ENCODE measurements around the gene P2RY14. TPM values are rescaled to one million over a fixed set of nuclear protein-coding genes. Genes with fewer than 3 reads are reported as not detected.

The P2RY14 gene
- total and polyA plus RNA-seq, 4 donors: 2.1 to 11.0 (median 2.5) TPM

DNA sequence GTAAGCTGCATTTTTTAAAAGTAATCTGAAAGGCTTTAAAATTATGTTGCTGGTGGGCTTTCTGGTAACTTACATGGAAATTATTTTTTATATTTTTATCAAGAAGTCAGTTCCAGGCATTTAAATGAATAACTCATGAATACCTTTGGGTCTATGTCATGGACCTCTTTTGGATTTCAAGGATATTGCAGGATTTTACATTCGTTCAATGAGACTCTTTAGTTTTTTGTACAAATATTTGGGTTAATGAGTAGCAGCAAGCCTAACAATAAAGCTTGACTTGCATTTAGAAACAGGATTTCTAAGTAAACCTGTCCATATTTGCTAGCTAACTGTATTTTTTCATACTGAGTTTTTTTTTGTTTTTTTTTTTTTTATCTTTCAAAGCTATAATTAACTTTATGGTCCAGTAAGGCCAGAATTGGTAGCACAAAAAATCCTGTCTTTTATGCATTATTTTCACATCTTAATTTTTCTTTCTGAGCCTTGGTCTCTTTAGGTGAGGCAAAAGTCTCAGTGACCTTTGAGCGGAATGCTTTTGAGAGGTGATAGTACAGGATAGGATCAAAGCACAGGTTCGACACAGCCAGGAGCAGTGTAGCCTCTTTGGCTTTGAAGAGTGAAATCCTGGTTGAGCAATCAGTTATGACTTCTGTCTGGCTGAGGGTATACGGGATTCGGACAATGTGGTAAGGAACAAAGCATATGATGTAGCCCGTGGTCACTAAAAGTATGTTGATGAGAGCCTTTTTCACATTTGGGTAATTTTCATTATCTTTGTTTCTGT, 80.2 kb downstream of the P2RY14 start:
- H3K36me3 ChIP-seq (ENCODE audit: control insufficient read depth in 4 of 4, insufficient read depth in 4 of 4, low read length in 4 of 4): no peaks in the 10 kb centered on the region
- peaks cover 0 to 4% (median 0%) of the 10 kb centered on the region in 5 donors for H3K4me1 ChIP-seq (ENCODE audit: control insufficient read depth in 5 of 5, insufficient read depth in 5 of 5, low read length in 5 of 5)
- no peak overlapping the region for H3K4me3 ChIP-seq
- TF ChIP-seq, protein P1, sequence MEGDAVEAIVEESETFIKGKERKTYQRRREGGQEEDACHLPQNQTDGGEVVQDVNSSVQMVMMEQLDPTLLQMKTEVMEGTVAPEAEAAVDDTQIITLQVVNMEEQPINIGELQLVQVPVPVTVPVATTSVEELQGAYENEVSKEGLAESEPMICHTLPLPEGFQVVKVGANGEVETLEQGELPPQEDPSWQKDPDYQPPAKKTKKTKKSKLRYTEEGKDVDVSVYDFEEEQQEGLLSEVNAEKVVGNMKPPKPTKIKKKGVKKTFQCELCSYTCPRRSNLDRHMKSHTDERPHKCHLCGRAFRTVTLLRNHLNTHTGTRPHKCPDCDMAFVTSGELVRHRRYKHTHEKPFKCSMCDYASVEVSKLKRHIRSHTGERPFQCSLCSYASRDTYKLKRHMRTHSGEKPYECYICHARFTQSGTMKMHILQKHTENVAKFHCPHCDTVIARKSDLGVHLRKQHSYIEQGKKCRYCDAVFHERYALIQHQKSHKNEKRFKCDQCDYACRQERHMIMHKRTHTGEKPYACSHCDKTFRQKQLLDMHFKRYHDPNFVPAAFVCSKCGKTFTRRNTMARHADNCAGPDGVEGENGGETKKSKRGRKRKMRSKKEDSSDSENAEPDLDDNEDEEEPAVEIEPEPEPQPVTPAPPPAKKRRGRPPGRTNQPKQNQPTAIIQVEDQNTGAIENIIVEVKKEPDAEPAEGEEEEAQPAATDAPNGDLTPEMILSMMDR (IDR thresholded peaks at IDR 0.05; ENCODE audit: control extremely low read depth, extremely low read depth): no peak
- no peak overlapping the region for H3K9ac ChIP-seq (ENCODE audit: insufficient read depth in 1 of 2, low read length in 2 of 2)
- WGBS, 2 donors: 64 to 72% methylated on average over 6 of the region's 6 CpGs
- DNase-seq (peak in 2 of 3 donors; percentile 38 to 61), ATAC-seq (ENCODE audit: insufficient read depth, low FRiP score) (no peak)
- H3K27me3 ChIP-seq (ENCODE audit: control insufficient read depth in 3 of 3, insufficient read depth in 3 of 3, low read length in 2 of 3): no peaks in the 10 kb centered on the region
- H3K27ac ChIP-seq (ENCODE audit: low read depth in 1 of 2, low read length in 1 of 2): no peak overlapping the region
- H3K9me3 ChIP-seq (ENCODE audit: control insufficient read depth in 4 of 4, insufficient read depth in 3 of 4, low read length in 3 of 4): no peaks in the 10 kb centered on the region

DNA sequence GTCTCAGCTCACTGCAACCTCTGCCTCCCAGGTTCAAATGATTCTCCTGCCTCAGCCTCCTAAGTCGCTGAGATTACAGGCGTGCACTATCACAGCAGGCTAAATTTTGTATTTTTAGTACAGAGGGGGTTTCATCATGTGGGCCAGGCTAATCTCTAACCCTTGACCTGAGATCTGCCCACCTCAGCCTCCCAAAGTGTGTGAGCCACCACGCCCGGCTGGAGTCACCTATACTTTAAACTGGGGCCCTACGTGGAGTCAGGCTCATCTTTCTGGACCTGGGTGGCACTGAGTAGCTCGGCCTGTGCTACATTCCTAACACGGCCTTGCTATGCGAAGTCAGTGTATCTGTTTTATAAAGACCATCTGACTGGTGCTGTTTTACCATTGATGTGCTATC, 81.1 kb downstream of the P2RY14 start:
- Histone ChIP-seq H3K27me3 (ENCODE audit: control insufficient read depth in 3 of 3, insufficient read depth in 3 of 3, low read length in 2 of 3) (no peaks in the 10 kb centered on the region), H3K9ac (ENCODE audit: insufficient read depth in 1 of 2, low read length in 2 of 2) (no peak overlapping the region), H3K36me3 (ENCODE audit: control insufficient read depth in 4 of 4, insufficient read depth in 4 of 4, low read length in 4 of 4) (no peaks in the 10 kb centered on the region), H3K9me3 (ENCODE audit: control insufficient read depth in 4 of 4, insufficient read depth in 3 of 4, low read length in 3 of 4) (no peaks in the 10 kb centered on the region), H3K4me1 (ENCODE audit: control insufficient read depth in 5 of 5, insufficient read depth in 5 of 5, low read length in 5 of 5) (peaks cover 0 to 4% (median 0%) of the 10 kb centered on the region in 5 donors), H3K27ac (ENCODE audit: low read depth in 1 of 2, low read length in 1 of 2) (no peak overlapping the region), H3K4me3 (no peak overlapping the region)
- 96 to 98% methylated on average over 8 of the region's 8 CpGs for WGBS, 2 donors
- ATAC-seq (ENCODE audit: insufficient read depth, low FRiP score) (no peak), DNase-seq (no peak)
- TF ChIP-seq, protein P1 (IDR thresholded peaks at IDR 0.05; ENCODE audit: control extremely low read depth, extremely low read depth): no peak

- no peak for ATAC-seq (ENCODE audit: insufficient read depth, low FRiP score)
- Histone ChIP-seq H3K27ac (ENCODE audit: low read depth in 1 of 2, low read length in 1 of 2) (no peak overlapping the region), H3K36me3 (ENCODE audit: control insufficient read depth in 4 of 4, insufficient read depth in 4 of 4, low read length in 4 of 4) (no peaks in the 10 kb centered on the region), H3K4me3 (no peak overlapping the region), H3K4me1 (ENCODE audit: control insufficient read depth in 5 of 5, insufficient read depth in 5 of 5, low read length in 5 of 5) (peaks cover 0 to 3% (median 0%) of the 10 kb centered on the region in 5 donors), H3K9ac (ENCODE audit: insufficient read depth in 1 of 2, low read length in 2 of 2) (no peak overlapping the region), H3K9me3 (ENCODE audit: control insufficient read depth in 4 of 4, insufficient read depth in 3 of 4, low read length in 3 of 4) (no peaks in the 10 kb centered on the region), H3K27me3 (ENCODE audit: control insufficient read depth in 3 of 3, insufficient read depth in 3 of 3, low read length in 2 of 3) (no peaks in the 10 kb centered on the region)
- TF ChIP-seq, protein P1 (IDR thresholded peaks at IDR 0.05; ENCODE audit: control extremely low read depth, extremely low read depth): no peak
- DNase-seq: no peak
These were observed 81.9 kb downstream of the P2RY14 start for GRCh38 chr3:151196434-151196833.
